Kidney (tissue), 14 donors: ENCODE measurements around the gene AGAP2. TPM values are rescaled to one million over a fixed set of nuclear protein-coding genes. Genes with fewer than 3 reads are reported as not detected.

ENCODE experiments used
- DNase-seq, 5 donors: peaks; one replicate each; pipeline ENCODE4 v3.0.0-alpha.2; 2013 to 2020
- FAIRE-seq: peaks from 2 replicates; lab custom pipeline; 2012; peaks lifted over from hg19 to GRCh38; lab: Jason Lieb, UNC
- H3K27ac ChIP-seq, 2 donors: one replicate each; pipeline ENCODE4 v1.7.0; 2013; ENCODE audit warnings: low read depth in 2 of 2, low read length in 2 of 2, inconsistent platforms in 1 of 2
- H3K27me3 ChIP-seq: one replicate; pipeline ENCODE4 v1.7.1; 2013; ENCODE audit warnings: low read length, inconsistent platforms; ENCODE audit not compliant: control insufficient read depth, insufficient read depth
- H3K36me3 ChIP-seq, 3 donors: one replicate each; pipeline versions ENCODE4 v1.7.0 to v1.7.1; 2013; ENCODE audit warnings: low read length in 3 of 3, control low read depth in 1 of 3, inconsistent platforms in 1 of 3; ENCODE audit not compliant: insufficient read depth in 3 of 3, control insufficient read depth in 2 of 3
- H3K4me1 ChIP-seq, 3 donors: one replicate each; pipeline versions ENCODE4 v1.7.0 to v1.7.1; 2013; ENCODE audit warnings: low read length in 3 of 3, inconsistent platforms in 1 of 3, low read depth in 1 of 3; ENCODE audit not compliant: control insufficient read depth in 2 of 3, insufficient read depth in 2 of 3
- H3K4me3 ChIP-seq, 3 donors: one replicate each; pipeline versions ENCODE4 v1.7.0 to v1.8.1; 2013; ENCODE audit warnings: low read length in 3 of 3, control low read depth in 1 of 3, inconsistent platforms in 1 of 3
- H3K9ac ChIP-seq, 3 donors: one replicate each; pipeline versions ENCODE4 v1.7.0 to v1.7.1; 2013; ENCODE audit warnings: low read length in 3 of 3, control low read depth in 1 of 3, inconsistent platforms in 1 of 3
- H3K9me3 ChIP-seq, 3 donors: one replicate each; pipeline versions ENCODE4 v1.7.0 to v1.7.1; 2013; ENCODE audit warnings: low read length in 3 of 3, control low read depth in 1 of 3, inconsistent platforms in 1 of 3; ENCODE audit not compliant: control insufficient read depth in 2 of 3, insufficient read depth in 1 of 3
- CTCF ChIP-seq: IDR thresholded peaks from 3 replicates; pipeline ENCODE4 v1.5.1; 2012; ENCODE audit warnings: mild to moderate bottlenecking, moderate library complexity, borderline replicate concordance; ENCODE audit not compliant: insufficient read depth; ENCODE audit errors: extremely low read depth
- intact Hi-C: fragments of 100-400 bp; cut with DNase I; formaldehyde crosslinking; loops from one replicate; pipeline ENCODE4 v1.11.1; 2022
- polyA plus RNA-seq: library from polyadenylated mRNA; stranded (reverse); fragments of 350-450 nt; fragmentation: Illumina TruSeq; extraction: RNeasy Lipid Tissue Mini Kit (QIAGEN cat#74804); gene quantifications from one replicate; pipeline ENCODE4 v1.2.3, GENCODE V29; 2014; ENCODE audit warnings: low read depth, low replicate concordance; ENCODE audit not compliant: insufficient read depth
- total RNA-seq: library from RNA; stranded (reverse); fragmentation: NEBNext Ultra II Directional; extraction: Animal tissue kit (Norgen Biotek cat#: 25700); gene quantifications from one replicate; pipeline ENCODE4 v1.2.1, GENCODE V29; 2021
- donor health status: control.
- donor health status: control.
- donor health status: control.
- donor health status: control.
- donor health status: control.
- donor health status: DM: yes; HTN: yes; CAD: no.
- donor health status: Normal renal cell carcinoma (clear cell type).

Gene AGAP2
- total and polyA plus RNA-seq, 2 donors from 2014 or later = 0.13 to 3.7 TPM

- peaks cover 14% of the 10 kb centered on the region for H3K27me3 ChIP-seq
- H3K36me3 ChIP-seq = peaks cover 4 to 15% (median 7%) of the 10 kb centered on the region in 3 donors
- H3K4me1 ChIP-seq = peaks cover 0 to 6% (median 5%) of the 10 kb centered on the region in 3 donors
- H3K27ac ChIP-seq = peak overlapping the region; percentile 95 to 98
- DNase-seq (peak in 1 of 5 donors; percentile 93), FAIRE-seq (no peak)
- H3K4me3 ChIP-seq = peak overlapping the region; percentile 91 to 96 (median 96)
- intact Hi-C loops = no loop called here
- no peak for TF ChIP-seq CTCF
- peak overlapping the region in 2 of 3 donors; percentile 89 to 96 for H3K9ac ChIP-seq
- H3K9me3 ChIP-seq = no peaks in the 10 kb centered on the region
Observed at GRCh38 chr12:57744194-57744776, 5.7 kb upstream of the AGAP2 start.

GRCh38 chr12:57743769-57744168 lies 5.2 kb upstream of the AGAP2 start:
- H3K27ac ChIP-seq = no peak overlapping the region
- no peak overlapping the region for H3K9ac ChIP-seq
- FAIRE-seq = no peak
- intact Hi-C loops = no loop called here
- H3K9me3 ChIP-seq = no peaks in the 10 kb centered on the region
- peaks cover 0 to 8% (median 5%) of the 10 kb centered on the region in 3 donors for H3K4me1 ChIP-seq
- H3K4me3 ChIP-seq = no peak overlapping the region
- DNase-seq = no peak
- H3K27me3 ChIP-seq = peaks cover 14% of the 10 kb centered on the region
- H3K36me3 ChIP-seq = peaks cover 4 to 10% (median 7%) of the 10 kb centered on the region in 3 donors
- no peak for TF ChIP-seq CTCF

- Histone ChIP-seq H3K9ac (no peak overlapping the region), H3K4me1 (peaks cover 0 to 8% (median 5%) of the 10 kb centered on the region in 3 donors), H3K4me3 (peak overlapping the region in 1 of 3 donors; percentile 25), H3K9me3 (no peaks in the 10 kb centered on the region), H3K36me3 (peaks cover 0 to 8% (median 2%) of the 10 kb centered on the region in 3 donors), H3K27ac (no peak overlapping the region), H3K27me3 (peaks cover 16% of the 10 kb centered on the region)
- intact Hi-C loops = no loop called here
- TF ChIP-seq CTCF = no peak
- DNase-seq = no peak
- FAIRE-seq = no peak
Observed at GRCh38 chr12:57741844-57742738, 3.5 kb upstream of the AGAP2 start.
